Fibroblast of peridontal ligament (primary cell): ENCODE results near the gene IMMP2L.

Source experiments
- DNase-seq: peaks from one replicate; pipeline ENCODE4 v3.0.0-alpha.2; 2010; ENCODE audit errors: extremely low read depth

Gene IMMP2L

GRCh38 chr7:110868458-110868857 is 693.8 kb downstream of the IMMP2L start:
- peak; percentile 5 for DNase-seq

DNA sequence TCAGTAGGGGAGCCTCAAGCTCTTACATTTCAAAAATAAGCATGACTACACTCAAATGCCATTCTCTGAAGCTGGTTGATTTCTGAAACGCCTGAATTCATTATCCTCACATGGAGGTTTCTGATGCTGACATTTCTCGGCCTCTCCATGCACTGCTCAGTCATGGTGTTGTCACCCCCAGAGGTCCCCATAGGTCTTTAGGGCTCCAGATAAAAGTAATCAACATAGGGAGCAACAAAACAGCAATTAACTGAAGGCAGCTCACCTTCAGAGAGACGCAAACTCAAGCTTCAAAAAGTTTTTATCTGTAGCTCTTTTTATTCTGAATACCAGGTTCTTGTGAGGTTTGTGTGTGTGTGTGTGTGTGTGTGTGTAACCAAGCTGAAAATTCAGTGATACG is 694.5 kb downstream of the IMMP2L start:
- DNase-seq: no peak

- no peak for DNase-seq
Measured at GRCh38 chr7:110863258-110863657, 699.0 kb downstream of the IMMP2L start.

- no peak for DNase-seq
Measured at GRCh38 chr7:110861163-110861562, 701.1 kb downstream of the IMMP2L start.

- no peak for DNase-seq
Measured at GRCh38 chr7:110857106-110857505, 705.2 kb downstream of the IMMP2L start.

- no peak for DNase-seq
Measured at GRCh38 chr7:110856704-110857103, 705.6 kb downstream of the IMMP2L start.

DNA sequence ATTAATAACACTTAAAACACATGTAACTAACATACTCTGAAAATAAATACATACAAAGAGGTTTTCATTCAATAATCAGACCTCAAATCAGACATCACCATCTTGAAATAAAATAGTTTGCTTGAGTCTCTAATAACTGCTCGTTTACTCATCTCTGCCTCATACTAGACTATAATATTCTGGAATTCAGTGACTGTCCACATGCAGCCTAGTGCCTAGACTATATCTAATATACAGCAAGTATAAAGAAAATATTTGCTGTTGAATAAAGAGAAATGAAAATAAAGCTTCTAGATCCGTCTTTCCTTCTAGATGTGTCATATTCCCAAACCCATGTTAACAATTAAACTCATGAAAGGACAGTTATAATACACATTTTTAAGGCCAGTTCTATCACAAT is 707.6 kb downstream of the IMMP2L start:
- DNase-seq: no peak

DNA sequence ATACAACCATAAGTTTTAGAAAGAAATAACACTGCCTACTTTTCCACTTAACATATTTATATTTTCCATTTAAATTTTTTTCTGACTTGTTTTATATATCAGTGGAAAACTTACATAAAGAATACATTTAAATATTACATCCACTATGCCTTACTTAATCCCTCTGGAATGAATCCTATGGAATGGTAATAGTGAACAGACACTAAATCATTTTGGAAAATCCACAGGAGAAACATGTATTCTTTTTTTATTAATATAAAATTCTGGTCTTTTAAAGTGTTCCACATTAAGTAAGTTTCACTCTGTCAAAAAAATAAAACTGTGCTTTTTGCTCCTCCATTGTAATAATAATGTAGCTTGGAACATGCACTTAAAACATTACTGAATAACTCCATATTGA is 708.1 kb downstream of the IMMP2L start:
- DNase-seq: no peak

DNA sequence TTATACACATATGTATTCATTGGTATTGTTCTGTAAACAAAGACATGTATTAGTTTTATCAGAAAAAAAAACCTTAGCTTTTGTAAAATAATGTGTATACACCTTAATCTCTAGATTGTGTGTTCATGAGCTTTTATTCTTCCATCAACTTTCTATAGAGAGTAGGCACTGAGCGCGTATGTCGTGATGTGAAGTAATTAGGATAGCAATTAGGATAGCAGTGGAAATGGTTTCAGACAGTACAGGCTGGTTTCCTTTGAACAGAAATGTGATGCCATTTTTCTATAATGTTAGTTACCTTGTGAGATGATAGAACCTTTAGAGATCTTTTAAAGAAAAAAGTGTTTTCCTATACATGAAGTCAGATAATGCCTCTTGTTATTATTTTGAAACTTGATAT is 709.0 kb downstream of the IMMP2L start:
- no peak for DNase-seq

DNA sequence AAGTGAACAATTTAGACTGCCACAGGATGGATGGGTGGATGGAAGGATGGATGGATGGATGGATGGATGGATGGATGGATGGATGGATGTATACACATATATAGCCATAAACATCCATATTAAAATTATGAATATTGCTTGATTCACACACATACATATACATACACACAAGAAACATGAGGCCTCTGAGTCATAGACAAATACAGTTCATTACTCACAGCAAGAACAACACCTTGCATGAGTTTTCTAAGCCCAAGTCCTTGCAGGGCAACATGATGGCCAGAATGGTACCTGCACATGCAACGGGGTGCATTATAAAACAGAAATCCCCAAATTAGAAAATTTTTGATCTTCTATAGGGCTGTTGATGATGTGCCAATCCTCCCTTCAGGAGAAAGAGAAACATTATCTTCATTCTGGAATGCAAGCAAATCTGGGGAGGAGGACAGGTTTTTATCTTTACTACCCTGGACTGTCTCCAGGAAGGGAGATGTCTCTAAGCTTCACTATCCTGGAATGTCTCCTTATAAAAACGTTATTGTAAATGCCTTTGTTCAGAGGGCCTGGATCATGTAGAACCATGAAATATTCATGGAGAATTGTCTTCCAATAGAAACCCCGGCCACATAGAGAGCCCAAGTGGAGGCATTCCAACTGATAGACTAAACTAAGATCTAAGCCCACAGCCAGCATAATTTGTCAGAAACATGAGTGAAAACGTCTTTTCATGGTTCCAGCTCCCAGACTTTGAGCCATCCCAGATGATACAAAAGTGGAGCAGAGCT is 709.9 kb downstream of the IMMP2L start:
- no peak for DNase-seq

GRCh38 chr7:110850224-110850623 is 712.1 kb downstream of the IMMP2L start:
- no peak for DNase-seq

DNA sequence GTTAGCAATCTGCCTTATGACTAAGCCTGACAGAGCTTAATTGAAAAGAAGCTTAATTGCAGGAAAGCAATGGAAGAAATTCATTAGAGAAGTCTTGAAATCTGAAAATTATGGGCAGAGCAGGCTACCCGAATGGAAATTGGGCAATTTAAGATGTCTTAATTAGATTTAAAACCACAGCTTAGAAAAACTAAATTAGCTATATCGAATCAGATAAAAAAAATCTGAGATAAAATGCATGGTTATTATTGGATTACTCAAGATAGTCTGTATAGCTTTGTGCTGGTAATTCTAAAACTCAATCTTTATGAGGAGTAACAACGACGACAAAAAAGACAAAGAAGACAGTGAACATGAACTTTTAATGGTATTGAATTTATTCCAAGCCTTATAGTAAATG is 719.5 kb downstream of the IMMP2L start:
- DNase-seq: no peak

DNA sequence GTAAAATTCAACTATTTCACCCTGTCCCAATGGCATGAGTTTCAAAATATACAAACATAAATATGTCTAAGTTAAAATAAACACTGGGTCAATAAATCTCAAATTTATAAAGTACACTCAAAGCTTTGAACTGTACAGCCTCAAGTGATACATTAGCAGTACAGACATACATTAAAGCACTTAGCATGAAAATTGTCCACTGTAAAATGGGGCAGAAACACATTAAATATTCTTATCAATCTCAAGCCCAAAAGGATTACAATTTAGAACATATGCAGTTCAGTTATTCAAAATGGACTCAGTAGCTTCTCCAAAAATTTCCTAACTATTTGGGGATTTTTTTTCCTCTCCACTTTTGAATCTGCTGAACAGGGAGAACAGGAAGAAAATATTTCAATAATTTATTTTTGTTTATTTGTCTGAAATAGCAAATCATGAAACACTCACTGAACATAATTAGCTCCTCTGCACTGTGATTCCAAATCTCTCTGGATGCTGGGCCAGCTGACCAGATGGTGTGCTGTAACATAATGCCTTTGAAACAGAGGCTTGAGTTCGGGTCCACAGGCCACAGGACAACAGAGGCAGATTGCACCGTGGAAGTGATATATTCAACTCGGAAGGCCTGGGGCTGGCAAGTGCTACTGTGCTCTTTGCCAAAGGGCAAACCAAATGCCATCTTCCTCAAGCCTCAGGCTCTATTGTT is 720.3 kb downstream of the IMMP2L start:
- DNase-seq: no peak

- DNase-seq: peak; percentile 9
Measured at GRCh38 chr7:110839866-110840265, 722.4 kb downstream of the IMMP2L start.

DNA sequence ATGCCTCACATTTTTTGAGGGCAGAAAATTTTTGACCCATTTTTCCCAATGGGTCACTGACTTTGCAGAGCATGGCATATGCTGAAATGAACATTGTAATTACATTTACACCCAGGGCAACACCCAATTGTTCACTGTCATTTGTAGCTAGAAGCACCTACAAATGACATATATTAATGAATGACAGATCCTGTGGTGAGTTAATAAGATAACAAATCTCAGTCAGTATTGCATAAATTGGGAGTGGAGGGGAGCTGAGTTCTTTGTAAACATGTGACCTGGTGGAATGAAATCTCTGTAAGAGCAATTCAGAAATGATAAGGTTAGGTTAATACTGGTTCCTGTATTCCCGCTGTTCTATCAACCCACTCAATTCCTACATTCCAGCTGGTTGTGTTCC is 726.4 kb downstream of the IMMP2L start:
- DNase-seq: no peak

- DNase-seq: no peak
Measured at GRCh38 chr7:110835218-110835617, 727.1 kb downstream of the IMMP2L start.

- DNase-seq: no peak
Measured at GRCh38 chr7:110831419-110831818, 730.9 kb downstream of the IMMP2L start.

GRCh38 chr7:110830778-110831177 is 731.5 kb downstream of the IMMP2L start:
- DNase-seq: no peak

DNA sequence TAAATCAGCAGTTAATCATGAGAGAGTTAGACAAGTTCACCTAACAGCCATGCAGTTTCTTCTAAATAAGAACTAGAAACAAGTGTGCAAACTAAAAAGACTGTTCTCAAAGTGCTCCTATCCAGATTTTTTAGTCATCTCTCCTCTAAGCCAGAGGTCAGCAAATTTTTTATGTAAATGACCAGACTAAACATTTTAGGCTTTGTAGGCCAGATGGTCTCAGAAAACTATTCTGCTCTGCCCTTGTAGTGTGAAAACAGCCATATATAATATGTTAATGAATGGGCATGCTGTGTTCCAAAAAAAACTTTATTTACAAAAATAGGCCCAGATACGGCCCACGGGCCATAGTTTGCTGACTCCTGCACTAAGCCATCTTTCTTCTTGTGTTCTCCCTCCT is 734.4 kb downstream of the IMMP2L start:
- no peak for DNase-seq

DNA sequence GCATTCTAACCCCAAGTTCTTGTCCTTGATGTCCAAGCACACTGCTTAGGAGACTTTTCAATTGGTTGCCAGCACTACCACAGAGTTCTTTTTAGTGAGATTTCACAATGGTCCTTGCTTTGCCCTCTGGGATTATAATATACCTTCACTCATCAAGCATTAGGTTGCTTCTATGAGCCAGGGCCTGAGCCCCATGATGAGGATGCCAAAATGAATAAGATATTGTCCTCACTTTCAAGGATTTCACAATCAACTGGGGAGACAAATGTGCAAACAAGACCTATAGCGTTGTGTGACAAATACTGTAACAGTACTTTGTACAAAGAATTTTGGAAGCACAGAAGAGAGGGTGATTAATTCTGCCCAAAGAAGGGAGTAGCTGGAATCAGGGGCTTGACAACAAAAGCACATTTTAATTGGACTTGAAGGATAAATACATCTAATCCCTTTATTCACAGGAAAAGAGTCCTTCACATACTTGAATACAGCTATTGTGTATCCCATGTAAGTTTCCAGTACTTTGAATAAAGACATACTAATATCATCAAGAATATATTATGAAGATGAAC is 734.9 kb downstream of the IMMP2L start:
- DNase-seq: no peak

- DNase-seq: no peak
Measured at GRCh38 chr7:110813986-110814385, 748.3 kb downstream of the IMMP2L start.

GRCh38 chr7:110809832-110810231 is 752.5 kb downstream of the IMMP2L start:
- DNase-seq: no peak

DNA sequence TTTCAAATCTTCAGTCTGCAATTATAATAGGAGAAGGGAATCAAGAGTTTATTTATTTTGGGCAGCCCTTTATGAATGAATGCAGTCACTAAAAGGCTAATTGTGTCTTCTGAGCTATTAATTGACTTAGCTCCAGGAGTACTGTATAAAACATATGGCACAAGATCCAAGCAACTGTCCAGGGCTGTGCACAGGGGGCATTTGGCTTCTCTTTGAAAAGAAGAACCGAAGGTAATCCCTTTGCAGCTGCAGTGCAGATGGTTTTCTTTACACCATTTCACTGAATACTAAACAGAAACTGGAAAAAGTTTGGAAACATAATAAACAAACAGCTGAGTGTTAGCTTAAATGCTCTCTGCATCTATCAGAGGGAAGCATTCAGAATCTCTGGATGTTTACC is 753.9 kb downstream of the IMMP2L start:
- DNase-seq: no peak
